GM19099 (cell line): ENCODE data around the gene MRPL37.

Experiments used
- POLR2A ChIP-seq: IDR thresholded peaks from 3 replicates; pipeline ENCODE4 v1.6.1; 2011; ENCODE audit warnings: low read depth; ENCODE audit not compliant: insufficient read length; ENCODE audit errors: extremely low read depth

Gene MRPL37

GRCh38 chr1:54188291-54188690 is 11.7 kb upstream of the MRPL37 start:
- no peak for TF ChIP-seq POLR2A

- TF ChIP-seq POLR2A: no peak
Observed at GRCh38 chr1:54190526-54190925, 9.4 kb upstream of the MRPL37 start.

- no peak for TF ChIP-seq POLR2A
Observed at GRCh38 chr1:54191525-54191924, 8.4 kb upstream of the MRPL37 start.

- no peak for TF ChIP-seq POLR2A
Observed at GRCh38 chr1:54193453-54193852, 6.5 kb upstream of the MRPL37 start.

- no peak for TF ChIP-seq POLR2A
Observed at GRCh38 chr1:54199151-54199764, 709 bp upstream of the MRPL37 start.

- no peak for TF ChIP-seq POLR2A
Observed at GRCh38 chr1:54200519-54200997, 591 bp downstream of the MRPL37 start.

GRCh38 chr1:54204199-54204598 is 4.2 kb downstream of the MRPL37 start:
- no peak for TF ChIP-seq POLR2A

GRCh38 chr1:54207287-54207686 is 7.3 kb downstream of the MRPL37 start:
- TF ChIP-seq POLR2A: no peak

GRCh38 chr1:54212872-54213271 is 12.9 kb downstream of the MRPL37 start:
- no peak for TF ChIP-seq POLR2A

- no peak for TF ChIP-seq POLR2A
Observed at GRCh38 chr1:54215523-54215922, 15.6 kb downstream of the MRPL37 start.

GRCh38 chr1:54218883-54219687 is 19.1 kb downstream of the MRPL37 start:
- TF ChIP-seq POLR2A: no peak

GRCh38 chr1:54219688-54220003 is 19.7 kb downstream of the MRPL37 start:
- no peak for TF ChIP-seq POLR2A

GRCh38 chr1:54220004-54220811 is 20.2 kb downstream of the MRPL37 start:
- no peak for TF ChIP-seq POLR2A

- no peak for TF ChIP-seq POLR2A
Observed at GRCh38 chr1:54221113-54221834, 21.3 kb downstream of the MRPL37 start.
